Keratinocyte (primary cell): ENCODE measurements around the gene TUBA1A.
"Not testable (repeated sequence)": the region's sequence is repeated elsewhere in the genome, so short reads cannot be mapped to it uniquely, and the experiment has no call there.

Experiments used
- EZH2 ChIP-seq: IDR thresholded peaks from one replicate; pipeline ENCODE4 v1.6.1; 2012; ENCODE audit warnings: inconsistent platforms, mild to moderate bottlenecking, low read length, moderate library complexity
- TF ChIP-seq, protein P1 (sequence below), 3 experiments: IDR thresholded peaks in 1 of 3; conservative IDR thresholded peaks in 1 of 3; optimal IDR thresholded peaks in 1 of 3; 2 replicates in 2 of 3; 3 replicates in 1 of 3; pipeline versions ENCODE3 to v1.5.1; 2011; ENCODE audit warnings: low read length in 3 of 3, mild to moderate bottlenecking in 3 of 3, moderate library complexity in 2 of 3, control low read depth in 1 of 3, inconsistent platforms in 1 of 3; ENCODE audit not compliant: insufficient read depth in 2 of 3; ENCODE audit errors: extremely low read depth in 1 of 3

DNA sequence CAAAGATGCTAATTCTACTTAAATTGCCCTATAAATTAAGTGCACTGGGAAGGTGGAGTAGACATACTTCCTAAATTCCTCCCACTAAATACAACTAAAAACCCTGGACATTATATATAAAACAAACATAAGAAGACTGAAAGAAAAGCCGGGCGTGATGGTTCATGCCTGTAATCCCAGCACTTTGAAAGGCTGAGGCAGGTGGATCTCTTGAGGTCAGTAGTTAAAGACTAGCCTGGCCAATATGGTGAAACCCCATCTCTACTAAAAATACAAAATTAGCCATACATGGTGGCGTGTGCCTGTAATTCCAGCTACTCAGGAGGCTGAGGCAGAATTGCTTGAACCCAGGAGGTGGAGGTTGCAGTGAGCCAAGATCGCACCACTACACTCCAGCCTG lies 27.0 kb downstream of the TUBA1A start:
- TF ChIP-seq, protein P1, sequence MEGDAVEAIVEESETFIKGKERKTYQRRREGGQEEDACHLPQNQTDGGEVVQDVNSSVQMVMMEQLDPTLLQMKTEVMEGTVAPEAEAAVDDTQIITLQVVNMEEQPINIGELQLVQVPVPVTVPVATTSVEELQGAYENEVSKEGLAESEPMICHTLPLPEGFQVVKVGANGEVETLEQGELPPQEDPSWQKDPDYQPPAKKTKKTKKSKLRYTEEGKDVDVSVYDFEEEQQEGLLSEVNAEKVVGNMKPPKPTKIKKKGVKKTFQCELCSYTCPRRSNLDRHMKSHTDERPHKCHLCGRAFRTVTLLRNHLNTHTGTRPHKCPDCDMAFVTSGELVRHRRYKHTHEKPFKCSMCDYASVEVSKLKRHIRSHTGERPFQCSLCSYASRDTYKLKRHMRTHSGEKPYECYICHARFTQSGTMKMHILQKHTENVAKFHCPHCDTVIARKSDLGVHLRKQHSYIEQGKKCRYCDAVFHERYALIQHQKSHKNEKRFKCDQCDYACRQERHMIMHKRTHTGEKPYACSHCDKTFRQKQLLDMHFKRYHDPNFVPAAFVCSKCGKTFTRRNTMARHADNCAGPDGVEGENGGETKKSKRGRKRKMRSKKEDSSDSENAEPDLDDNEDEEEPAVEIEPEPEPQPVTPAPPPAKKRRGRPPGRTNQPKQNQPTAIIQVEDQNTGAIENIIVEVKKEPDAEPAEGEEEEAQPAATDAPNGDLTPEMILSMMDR (optimal IDR thresholded peaks at IDR 0.05 in 1 of 3, IDR thresholded peaks at IDR 0.05 in 1 of 3, conservative IDR thresholded peaks at IDR 0.05 in 1 of 3; ENCODE audit: extremely low read depth in 1 of 3, insufficient read depth in 2 of 3, low read length in 3 of 3), result not testable (repeated sequence)
- not testable (repeated sequence) for TF ChIP-seq EZH2
